ENCODE data around the gene CASTOR1.

CASTOR1 gene

GRCh38 chr22:30241576-30242371 lies 47.5 kb downstream of the CASTOR1 start:
- no peak for DNase-seq

GRCh38 chr22:30240541-30241417 lies 48.5 kb downstream of the CASTOR1 start:
- no peak for DNase-seq

GRCh38 chr22:30239488-30240405 lies 49.6 kb downstream of the CASTOR1 start:
- DNase-seq = no peak

GRCh38 chr22:30238661-30239487 lies 50.4 kb downstream of the CASTOR1 start:
- DNase-seq = no peak

GRCh38 chr22:30238136-30238535 lies 51.2 kb downstream of the CASTOR1 start:
- DNase-seq = no peak

- no peak for DNase-seq
Observed at GRCh38 chr22:30236875-30237274, 52.4 kb downstream of the CASTOR1 start.

- DNase-seq = no peak
Observed at GRCh38 chr22:30235687-30236170, 53.6 kb downstream of the CASTOR1 start.

All from activated CD4-positive, alpha-beta T cell treated with anti-CD3 and anti-CD28 coated beads, Interleukin-2, amount 50 U/mL, for 4 hours (primary cell).